Heart left ventricle (tissue), 13 donors: ENCODE measurements around the gene SEPTIN5.

ENCODE experiments used
- POLR2A ChIP-seq, 2 donors: fragments of 450-650 bp; IDR thresholded peaks; one replicate each; pipeline ENCODE4 v1.6.1; 2017; ENCODE audit warnings: antibody characterized with exemption in 2 of 2, mild to moderate bottlenecking in 2 of 2, moderate library complexity in 2 of 2
- TF ChIP-seq, protein P1 (sequence below), 12 donors: fragments of 200-600 bp; sonication (generic) in 4 of 12; IDR thresholded peaks; one replicate each; pipeline versions ENCODE4 v1.5.0 to v1.8.0; 2018 to 2022; ENCODE audit warnings: antibody characterized with exemption in 12 of 12, mild to moderate bottlenecking in 5 of 12
- donor health status: ischemic (EF 13 %, LVEDD 7.1; RV severe dilation, severe dysfunction).
- donor health status: DM: no; HTN: yes; CAD: no.
- donor health status: DM: no; HTN: no; CAD: no.
- donor health status: ischemic (EF 25% LVEDD 6.9; RV normal size, moderate dysfunction).
- donor health status: ischemic (EF 25% LVEDD 5.7; RV mildly dilated, moderate dysfunction).
- donor health status: ischemic (EF 35%, LVEDD 5.7; RV mildly dilated, moderate dysfunction).
- donor health status: nonischemic (EF 11% LVEDD 7.7; RV severe dilation, severe dysfunction).
- donor health status: DM: yes; HTN: yes; CAD: no.
- donor health status: PGD.
- donor health status: ischemic (EF 29% LVEDD 5.4; RV normal size, mild dysfunction).
- donor health status: nonischemic (EF 23%, LVEDD 6.1; RV moderate dilation, normal function).

DNA sequence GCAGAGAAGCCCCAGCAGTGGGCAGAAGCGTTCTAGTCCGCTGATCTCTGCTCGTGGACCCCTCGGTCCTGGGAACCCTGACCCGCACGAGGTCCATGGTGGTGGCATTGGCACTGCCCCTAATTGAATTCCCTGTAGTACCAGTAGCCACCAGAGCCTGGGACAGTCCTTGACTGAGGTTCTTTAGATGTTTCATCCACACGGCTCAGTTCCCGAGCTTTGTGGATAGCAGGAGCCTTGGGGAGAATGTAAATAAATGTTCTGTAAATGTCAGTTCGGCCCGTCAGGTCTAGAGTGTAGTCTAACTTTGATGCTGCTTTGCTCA lies 39.4 kb upstream of the SEPTIN5 start:
- TF ChIP-seq, protein P1, sequence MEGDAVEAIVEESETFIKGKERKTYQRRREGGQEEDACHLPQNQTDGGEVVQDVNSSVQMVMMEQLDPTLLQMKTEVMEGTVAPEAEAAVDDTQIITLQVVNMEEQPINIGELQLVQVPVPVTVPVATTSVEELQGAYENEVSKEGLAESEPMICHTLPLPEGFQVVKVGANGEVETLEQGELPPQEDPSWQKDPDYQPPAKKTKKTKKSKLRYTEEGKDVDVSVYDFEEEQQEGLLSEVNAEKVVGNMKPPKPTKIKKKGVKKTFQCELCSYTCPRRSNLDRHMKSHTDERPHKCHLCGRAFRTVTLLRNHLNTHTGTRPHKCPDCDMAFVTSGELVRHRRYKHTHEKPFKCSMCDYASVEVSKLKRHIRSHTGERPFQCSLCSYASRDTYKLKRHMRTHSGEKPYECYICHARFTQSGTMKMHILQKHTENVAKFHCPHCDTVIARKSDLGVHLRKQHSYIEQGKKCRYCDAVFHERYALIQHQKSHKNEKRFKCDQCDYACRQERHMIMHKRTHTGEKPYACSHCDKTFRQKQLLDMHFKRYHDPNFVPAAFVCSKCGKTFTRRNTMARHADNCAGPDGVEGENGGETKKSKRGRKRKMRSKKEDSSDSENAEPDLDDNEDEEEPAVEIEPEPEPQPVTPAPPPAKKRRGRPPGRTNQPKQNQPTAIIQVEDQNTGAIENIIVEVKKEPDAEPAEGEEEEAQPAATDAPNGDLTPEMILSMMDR (IDR thresholded peaks at IDR 0.05), result no peak
- no peak for TF ChIP-seq POLR2A (IDR thresholded peaks at IDR 0.05)
